ENCODE results near the gene TUT4.

The TUT4 gene

GRCh38 chr1:52532731-52533327, 20.1 kb downstream of the TUT4 start:
- no peak for DNase-seq

- no peak for DNase-seq
Measured at GRCh38 chr1:52532247-52532646, 20.6 kb downstream of the TUT4 start.

- no peak for DNase-seq
Measured at GRCh38 chr1:52531249-52531872, 21.5 kb downstream of the TUT4 start.

GRCh38 chr1:52530563-52531144, 22.2 kb downstream of the TUT4 start:
- DNase-seq, result no peak

GRCh38 chr1:52523376-52523775, 29.5 kb downstream of the TUT4 start:
- DNase-seq, result no peak

GRCh38 chr1:52520148-52520547, 32.7 kb downstream of the TUT4 start:
- no peak for DNase-seq

GRCh38 chr1:52518962-52519361, 33.9 kb downstream of the TUT4 start:
- no peak for DNase-seq

- no peak for DNase-seq
Measured at GRCh38 chr1:52511851-52512615, 40.9 kb downstream of the TUT4 start.

- no peak for DNase-seq
Measured at GRCh38 chr1:52511439-52511838, 41.5 kb downstream of the TUT4 start.

- DNase-seq, result no peak
Measured at GRCh38 chr1:52506920-52507546, 45.9 kb downstream of the TUT4 start.

GRCh38 chr1:52506349-52506748, 46.5 kb downstream of the TUT4 start:
- no peak for DNase-seq

GRCh38 chr1:52504720-52505119, 48.2 kb downstream of the TUT4 start:
- DNase-seq, result no peak

GRCh38 chr1:52503706-52504105, 49.2 kb downstream of the TUT4 start:
- no peak for DNase-seq

GRCh38 chr1:52502789-52503188, 50.1 kb downstream of the TUT4 start:
- no peak for DNase-seq

- no peak for DNase-seq
Measured at GRCh38 chr1:52487632-52488031, 65.3 kb downstream of the TUT4 start.

- DNase-seq, result no peak
Measured at GRCh38 chr1:52482326-52483004, 70.4 kb downstream of the TUT4 start.

GRCh38 chr1:52479076-52479475, 73.8 kb downstream of the TUT4 start:
- no peak for DNase-seq

GRCh38 chr1:52477876-52478275, 75.0 kb downstream of the TUT4 start:
- DNase-seq, result no peak

GRCh38 chr1:52476943-52477342, 75.9 kb downstream of the TUT4 start:
- no peak for DNase-seq

- no peak for DNase-seq
Measured at GRCh38 chr1:52474807-52475206, 78.1 kb downstream of the TUT4 start.

- DNase-seq, result no peak
Measured at GRCh38 chr1:52473039-52473438, 79.9 kb downstream of the TUT4 start.

GRCh38 chr1:52472384-52472783, 80.5 kb downstream of the TUT4 start:
- no peak for DNase-seq

- DNase-seq, result no peak
Measured at GRCh38 chr1:52469108-52469507, 83.8 kb downstream of the TUT4 start.
